ENCODE results near the gene GOSR1.

- TF ChIP-seq, protein P1, sequence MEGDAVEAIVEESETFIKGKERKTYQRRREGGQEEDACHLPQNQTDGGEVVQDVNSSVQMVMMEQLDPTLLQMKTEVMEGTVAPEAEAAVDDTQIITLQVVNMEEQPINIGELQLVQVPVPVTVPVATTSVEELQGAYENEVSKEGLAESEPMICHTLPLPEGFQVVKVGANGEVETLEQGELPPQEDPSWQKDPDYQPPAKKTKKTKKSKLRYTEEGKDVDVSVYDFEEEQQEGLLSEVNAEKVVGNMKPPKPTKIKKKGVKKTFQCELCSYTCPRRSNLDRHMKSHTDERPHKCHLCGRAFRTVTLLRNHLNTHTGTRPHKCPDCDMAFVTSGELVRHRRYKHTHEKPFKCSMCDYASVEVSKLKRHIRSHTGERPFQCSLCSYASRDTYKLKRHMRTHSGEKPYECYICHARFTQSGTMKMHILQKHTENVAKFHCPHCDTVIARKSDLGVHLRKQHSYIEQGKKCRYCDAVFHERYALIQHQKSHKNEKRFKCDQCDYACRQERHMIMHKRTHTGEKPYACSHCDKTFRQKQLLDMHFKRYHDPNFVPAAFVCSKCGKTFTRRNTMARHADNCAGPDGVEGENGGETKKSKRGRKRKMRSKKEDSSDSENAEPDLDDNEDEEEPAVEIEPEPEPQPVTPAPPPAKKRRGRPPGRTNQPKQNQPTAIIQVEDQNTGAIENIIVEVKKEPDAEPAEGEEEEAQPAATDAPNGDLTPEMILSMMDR (IDR thresholded peaks at IDR 0.05): no peak
- no peak for TF ChIP-seq POLR2A (IDR thresholded peaks at IDR 0.05)
Measured at GRCh38 chr17:30557916-30558685, 80.9 kb downstream of the GOSR1 start.
